Sigmoid colon (tissue), 4 donors: ENCODE measurements around the gene EIF3I.

ENCODE experiments used
- EP300 ChIP-seq, 4 donors: sonication (generic); formaldehyde crosslinking; IDR thresholded peaks; one replicate each; pipeline ENCODE4 v1.6.1; 2017; ENCODE audit warnings: antibody characterized with exemption in 4 of 4
- POLR2AphosphoS5 ChIP-seq, 4 donors: sonication (generic); formaldehyde crosslinking; IDR thresholded peaks; one replicate each; pipeline ENCODE4 v1.6.1; 2017; ENCODE audit warnings: antibody characterized with exemption in 4 of 4

GRCh38 chr1:32221581-32221979, 627 bp upstream of the EIF3I start:
- no peak for TF ChIP-seq POLR2AphosphoS5 (IDR thresholded peaks at IDR 0.05)
- TF ChIP-seq EP300 (IDR thresholded peaks at IDR 0.05) = no peak
